C4-2B (cell line): ENCODE measurements around the gene DNAL1.

Source experiments
- H3K27ac ChIP-seq: fragments of 450-650 bp; 2 replicates; pipeline ENCODE4 v1.5.1; 2017
- CTCF ChIP-seq: fragments of 450-650 bp; conservative IDR thresholded peaks from 2 replicates; pipeline ENCODE4 v1.5.1; 2017; ENCODE audit warnings: mild to moderate bottlenecking
- ZFX ChIP-seq: fragments of 450-650 bp; IDR thresholded peaks from 2 replicates; pipeline ENCODE4 v1.6.1; 2017

DNAL1 gene

GRCh38 chr14:73717266-73717665 lies 72.5 kb downstream of the DNAL1 start:
- H3K27ac ChIP-seq: no peak overlapping the region
- no peak for TF ChIP-seq ZFX
- TF ChIP-seq CTCF: no peak

DNA sequence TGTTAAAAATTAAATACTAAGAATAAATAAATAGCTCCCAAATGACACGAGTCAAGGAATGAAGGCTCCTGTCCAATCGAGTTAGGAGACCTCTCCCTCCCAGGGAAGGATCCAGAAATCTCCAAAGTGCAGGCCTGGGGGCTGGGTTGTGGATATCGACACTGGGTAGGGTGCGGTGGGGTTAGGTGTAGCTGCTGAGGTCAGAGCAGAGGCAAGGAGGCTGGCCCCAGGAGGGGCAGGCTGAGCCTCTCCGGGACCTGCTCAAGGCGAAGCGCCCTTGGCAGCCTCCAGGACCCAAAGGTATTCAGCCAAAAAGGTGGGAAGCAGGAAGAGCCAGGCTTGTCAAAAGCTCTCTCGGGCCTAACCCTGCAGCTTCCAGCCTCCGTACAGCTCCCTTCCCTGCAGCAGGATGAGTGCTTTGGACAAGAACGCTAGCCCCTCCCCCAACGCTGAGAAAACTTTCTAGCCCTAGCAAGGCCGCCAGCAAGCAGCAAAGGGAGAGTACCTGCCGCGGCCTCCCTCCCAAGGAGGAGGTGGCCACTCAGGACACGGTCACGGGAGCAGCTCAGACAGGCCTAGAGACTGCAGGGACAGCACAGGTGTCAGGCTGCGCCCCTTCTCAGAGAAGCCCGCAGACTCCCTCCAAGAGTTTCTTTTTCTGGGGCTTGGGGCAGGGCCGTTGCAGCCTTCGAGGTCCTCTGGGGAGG lies 73.1 kb downstream of the DNAL1 start:
- TF ChIP-seq ZFX: no peak
- no peak for TF ChIP-seq CTCF
- H3K27ac ChIP-seq: no peak overlapping the region

DNA sequence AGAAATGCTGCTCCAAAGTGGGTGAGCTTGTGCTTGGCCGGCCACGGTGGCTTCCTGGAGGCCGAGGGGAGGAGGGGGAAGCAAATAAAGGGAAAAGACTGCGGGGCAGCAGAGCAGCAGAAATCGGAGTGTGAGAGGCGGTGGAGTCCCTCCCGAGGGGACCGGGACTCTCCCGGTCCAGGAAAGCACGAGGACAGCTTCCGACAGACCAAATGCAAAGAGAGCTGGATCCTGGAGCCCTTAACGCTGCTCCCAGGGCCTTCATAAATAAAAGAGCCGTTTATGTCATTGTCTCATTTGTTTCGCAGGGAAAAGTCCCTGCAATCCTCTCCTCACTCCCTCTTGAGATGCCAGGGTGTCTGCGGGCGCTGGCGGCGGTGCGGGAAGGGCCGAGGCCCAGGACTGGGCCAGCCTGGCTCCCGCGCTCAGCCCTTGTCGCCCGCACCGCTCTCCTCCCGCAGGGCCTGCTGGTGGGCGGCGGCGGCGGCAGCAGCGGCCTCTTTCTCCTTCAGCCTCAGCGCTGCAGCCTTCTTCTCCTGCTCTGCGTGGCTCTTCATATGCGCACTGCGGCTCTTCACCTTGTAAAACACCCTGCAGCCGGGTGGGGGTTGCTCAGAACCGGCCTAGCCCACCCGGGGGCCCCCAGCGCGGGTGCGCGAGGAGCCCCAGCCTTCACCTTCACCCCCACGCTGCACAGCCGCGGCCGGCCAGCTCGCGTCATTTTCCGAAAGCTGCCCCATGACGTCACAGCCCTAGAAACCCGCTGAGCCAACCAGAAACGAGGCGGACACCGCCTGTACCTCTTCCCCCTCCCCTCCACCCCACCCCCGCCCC lies 73.8 kb downstream of the DNAL1 start:
- no peak for TF ChIP-seq ZFX
- no peak for TF ChIP-seq CTCF
- no peak overlapping the region for H3K27ac ChIP-seq

DNA sequence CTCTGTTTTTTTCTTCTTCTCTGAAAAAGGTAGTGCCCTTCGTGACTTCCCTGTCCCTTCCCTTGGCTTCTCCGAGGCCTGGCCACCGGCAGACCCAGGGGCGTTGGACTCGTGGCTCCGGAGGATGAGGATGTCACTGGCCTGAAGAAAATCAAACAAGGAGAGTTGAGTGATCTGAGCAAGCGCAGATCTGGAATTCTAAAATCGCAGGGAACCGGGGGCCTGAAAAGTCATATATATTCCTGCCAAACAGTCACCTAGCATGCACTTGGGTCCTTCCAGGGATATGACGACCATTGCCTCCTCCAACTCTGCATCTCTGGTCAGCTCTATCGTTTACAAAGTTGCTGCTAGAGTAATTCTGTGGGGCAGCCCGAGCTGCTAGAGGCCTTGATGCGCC lies 74.6 kb downstream of the DNAL1 start:
- no peak overlapping the region for H3K27ac ChIP-seq
- TF ChIP-seq CTCF (no peak), ZFX (no peak)

DNA sequence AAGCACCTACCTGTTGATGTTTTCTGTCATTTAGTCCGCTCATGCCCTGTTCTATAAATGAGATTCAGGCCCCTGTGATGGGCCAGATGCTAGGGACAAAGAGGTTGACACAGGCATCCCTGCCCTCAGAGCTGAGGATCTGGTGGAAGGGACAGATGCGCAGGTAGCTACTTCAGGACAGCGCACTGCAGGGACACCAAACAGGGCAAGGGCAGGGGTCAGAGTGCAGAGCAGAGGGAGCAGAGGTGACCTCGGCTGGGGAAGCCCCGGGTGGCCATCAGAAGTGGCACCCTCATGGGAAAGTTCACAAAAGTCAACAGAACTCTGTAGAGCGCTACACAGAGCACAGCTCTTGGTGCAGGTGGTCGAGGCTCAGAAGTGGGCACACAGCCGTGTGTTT lies 75.0 kb downstream of the DNAL1 start:
- TF ChIP-seq CTCF (no peak), ZFX (no peak)
- H3K27ac ChIP-seq: no peak overlapping the region

- TF ChIP-seq CTCF: no peak
- TF ChIP-seq ZFX: no peak
- no peak overlapping the region for H3K27ac ChIP-seq
Measured at GRCh38 chr14:73720636-73721035, 75.8 kb downstream of the DNAL1 start.

- TF ChIP-seq ZFX (no peak), CTCF (no peak)
- H3K27ac ChIP-seq: no peak overlapping the region
Measured at GRCh38 chr14:73721101-73721821, 76.5 kb downstream of the DNAL1 start.
